Liver (tissue), 9 donors: ENCODE measurements around the gene CEP295NL. TPM values are rescaled to one million over a fixed set of nuclear protein-coding genes. Genes with fewer than 3 reads are reported as not detected.

Experiments
- DNase-seq: peaks from one replicate; pipeline ENCODE4 v3.0.0-alpha.2; 2017; ENCODE audit warnings: low spot score
- H3K27ac ChIP-seq, 2 donors: one replicate each; pipeline ENCODE4 v1.7.0; 2013; ENCODE audit warnings: inconsistent platforms in 2 of 2, low read length in 2 of 2, control low read depth in 1 of 2, low read depth in 1 of 2, mild to moderate bottlenecking in 1 of 2
- H3K27me3 ChIP-seq, 4 donors: one replicate each; pipeline versions ENCODE4 v1.6.1 to v1.7.0; 2013; ENCODE audit warnings: low read length in 3 of 4, inconsistent platforms in 1 of 4, mild to moderate bottlenecking in 1 of 4, moderate library complexity in 1 of 4; ENCODE audit not compliant: control insufficient read depth in 4 of 4, insufficient read depth in 4 of 4
- H3K36me3 ChIP-seq, 4 donors: one replicate each; pipeline versions ENCODE4 v1.6.1 to v1.7.0; 2013; ENCODE audit warnings: low read length in 3 of 4, mild to moderate bottlenecking in 3 of 4, low read depth in 1 of 4, moderate library complexity in 1 of 4; ENCODE audit not compliant: control insufficient read depth in 4 of 4, insufficient read depth in 3 of 4
- H3K4me1 ChIP-seq, 4 donors: one replicate each; pipeline versions ENCODE4 v1.6.1 to v1.7.0; 2013; ENCODE audit warnings: low read length in 3 of 4, mild to moderate bottlenecking in 3 of 4, moderate library complexity in 1 of 4; ENCODE audit not compliant: control insufficient read depth in 4 of 4, insufficient read depth in 4 of 4
- H3K4me3 ChIP-seq, 3 donors: one replicate each; pipeline versions ENCODE4 v1.6.1 to v1.7.0; 2013; ENCODE audit warnings: low read length in 3 of 3, control low read depth in 1 of 3, low read depth in 1 of 3, mild to moderate bottlenecking in 1 of 3
- H3K9ac ChIP-seq, 2 donors: one replicate each; pipeline ENCODE4 v1.7.0; 2013; ENCODE audit warnings: low read length in 2 of 2, mild to moderate bottlenecking in 2 of 2, moderate library complexity in 2 of 2, control low read depth in 1 of 2, low read depth in 1 of 2
- H3K9me3 ChIP-seq, 4 donors: one replicate each; pipeline versions ENCODE4 v1.6.1 to v1.7.0; 2013; ENCODE audit warnings: low read length in 3 of 4; ENCODE audit not compliant: control insufficient read depth in 4 of 4
- EGR1 ChIP-seq, 2 donors: IDR thresholded peaks; 2 replicates each; pipeline ENCODE4 v1.6.1; 2016 to 2018; ENCODE audit warnings: antibody characterized with exemption in 2 of 2, low read depth in 2 of 2
- FOXA2 ChIP-seq: IDR thresholded peaks from 2 replicates; pipeline ENCODE4 v1.6.1; 2016; ENCODE audit warnings: antibody characterized with exemption
- JUND ChIP-seq, 2 donors: IDR thresholded peaks; 2 replicates each; pipeline ENCODE4 v1.6.1; 2016; ENCODE audit warnings: antibody characterized with exemption in 2 of 2
- NR2F2 ChIP-seq: IDR thresholded peaks from 2 replicates; pipeline ENCODE4 v1.6.1; 2016; ENCODE audit warnings: antibody characterized with exemption
- RAD21 ChIP-seq, 2 donors: IDR thresholded peaks; 2 replicates each; pipeline ENCODE4 v1.6.1; 2016; ENCODE audit warnings: antibody characterized with exemption in 2 of 2, mild to moderate bottlenecking in 2 of 2
- TAF1 ChIP-seq: conservative IDR thresholded peaks from 2 replicates; pipeline ENCODE4 v1.6.1; 2016; ENCODE audit warnings: antibody characterized with exemption, mild to moderate bottlenecking
- YY1 ChIP-seq: IDR thresholded peaks from 2 replicates; pipeline ENCODE4 v1.6.1; 2016; ENCODE audit warnings: antibody characterized with exemption, mild to moderate bottlenecking
- WGBS: extraction: QIAGEN DNeasy Blood & Tissue Kit; methylation state at CpG from one replicate; pipeline ENCODE4 v1.1.7; 2013; 5-methylcytosine and 5-hydroxymethylcytosine counted together
- polyA plus RNA-seq, 2 donors: library from polyadenylated mRNA; stranded (reverse) in 1 of 2; unstranded in 1 of 2; fragments of 200-250 nt in 1 of 2; fragments of >200 nt in 1 of 2; fragmentation: Nextera tagmentation in 1 of 2; extraction: Ambion mirVana in 1 of 2; gene quantifications; one replicate each; pipeline versions ENCODE4 v1.2.1 to v1.2.3, GENCODE V29; 2013 to 2015
- total RNA-seq, 2 donors: library from RNA; depleted of rRNA; stranded (reverse); fragments of >200 nt; gene quantifications; one replicate each; pipeline ENCODE4 v1.2.3, GENCODE V29; 2014
- TF ChIP-seq, protein P1 (sequence below): IDR thresholded peaks from 2 replicates; pipeline ENCODE4 v1.6.1; 2016; ENCODE audit warnings: antibody characterized with exemption
- TF ChIP-seq, protein P2 (sequence below): IDR thresholded peaks from 2 replicates; pipeline ENCODE4 v1.6.1; 2016; ENCODE audit warnings: antibody characterized with exemption, mild to moderate bottlenecking
- TF ChIP-seq, protein P3 (sequence below): IDR thresholded peaks from 2 replicates; pipeline ENCODE4 v1.6.1; 2016; ENCODE audit warnings: antibody characterized with exemption
- TF ChIP-seq, protein P4 (sequence below): IDR thresholded peaks from 2 replicates; pipeline ENCODE4 v1.6.1; 2016; ENCODE audit warnings: antibody characterized with exemption
- TF ChIP-seq, protein P5 (sequence below): fragments of 150-350 bp; IDR thresholded peaks from 2 replicates; pipeline ENCODE4 v1.5.1; 2017; ENCODE audit warnings: improper control_type of control experiment, low read depth, low read length; ENCODE audit not compliant: missing input control
- donor health status: healthy.
- donor health status: healthy.
- donor health status: healthy.
- donor health status: healthy.
- donor health status: healthy.

The CEP295NL gene
- total and polyA plus RNA-seq, 4 donors, result 0.28 to 1.0 TPM; not detected in 2

DNA sequence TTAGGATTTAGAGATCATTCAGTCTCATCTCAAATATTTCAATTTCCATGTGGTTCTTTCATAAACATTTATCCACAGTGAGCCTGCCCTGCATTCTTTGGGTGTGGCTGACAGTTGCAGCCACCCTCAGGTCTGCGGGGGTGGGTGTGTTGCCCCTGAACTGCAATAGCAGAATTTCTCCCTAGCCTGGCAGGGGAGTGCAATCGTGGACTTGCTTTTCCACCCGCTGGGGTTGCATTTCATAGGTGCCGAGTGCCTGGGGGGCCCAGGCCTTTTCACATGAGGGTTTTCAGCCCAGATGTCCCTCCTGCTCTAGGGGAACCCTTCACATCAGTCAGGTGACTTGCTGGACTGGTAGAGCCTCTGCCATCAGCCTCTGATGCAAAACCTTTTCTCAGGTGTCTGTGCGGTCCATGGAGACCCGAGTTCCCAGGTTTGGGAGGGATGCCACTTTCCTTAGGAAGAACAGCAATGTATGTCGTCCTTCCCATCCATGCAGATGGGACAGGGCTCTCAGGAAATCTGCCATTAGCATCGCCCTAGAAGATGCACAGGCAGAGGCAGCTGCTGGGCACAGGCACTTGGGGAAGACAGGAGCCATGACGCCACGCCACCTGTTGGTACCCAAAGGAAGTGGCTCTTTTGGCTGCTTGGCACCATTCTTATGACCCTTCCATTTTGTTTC, 60.0 kb downstream of the CEP295NL start:
- peak; percentile 41 for DNase-seq
- no peak overlapping the region for H3K27ac ChIP-seq
- 85% methylated on average over 10 of the region's 10 CpGs for WGBS

More for the DNA sequence above, 60.0 kb downstream of the CEP295NL start:
- TF ChIP-seq, protein P1, sequence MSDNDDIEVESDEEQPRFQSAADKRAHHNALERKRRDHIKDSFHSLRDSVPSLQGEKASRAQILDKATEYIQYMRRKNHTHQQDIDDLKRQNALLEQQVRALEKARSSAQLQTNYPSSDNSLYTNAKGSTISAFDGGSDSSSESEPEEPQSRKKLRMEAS, result no peak
- TF ChIP-seq NR2F2, result no peak
- no peak for TF ChIP-seq FOXA2
- TF ChIP-seq TAF1, result no peak
- no peak for TF ChIP-seq EGR1 (IDR thresholded peaks at IDR 0.05; ENCODE audit: low read depth in 2 of 2)
- TF ChIP-seq, protein P2, sequence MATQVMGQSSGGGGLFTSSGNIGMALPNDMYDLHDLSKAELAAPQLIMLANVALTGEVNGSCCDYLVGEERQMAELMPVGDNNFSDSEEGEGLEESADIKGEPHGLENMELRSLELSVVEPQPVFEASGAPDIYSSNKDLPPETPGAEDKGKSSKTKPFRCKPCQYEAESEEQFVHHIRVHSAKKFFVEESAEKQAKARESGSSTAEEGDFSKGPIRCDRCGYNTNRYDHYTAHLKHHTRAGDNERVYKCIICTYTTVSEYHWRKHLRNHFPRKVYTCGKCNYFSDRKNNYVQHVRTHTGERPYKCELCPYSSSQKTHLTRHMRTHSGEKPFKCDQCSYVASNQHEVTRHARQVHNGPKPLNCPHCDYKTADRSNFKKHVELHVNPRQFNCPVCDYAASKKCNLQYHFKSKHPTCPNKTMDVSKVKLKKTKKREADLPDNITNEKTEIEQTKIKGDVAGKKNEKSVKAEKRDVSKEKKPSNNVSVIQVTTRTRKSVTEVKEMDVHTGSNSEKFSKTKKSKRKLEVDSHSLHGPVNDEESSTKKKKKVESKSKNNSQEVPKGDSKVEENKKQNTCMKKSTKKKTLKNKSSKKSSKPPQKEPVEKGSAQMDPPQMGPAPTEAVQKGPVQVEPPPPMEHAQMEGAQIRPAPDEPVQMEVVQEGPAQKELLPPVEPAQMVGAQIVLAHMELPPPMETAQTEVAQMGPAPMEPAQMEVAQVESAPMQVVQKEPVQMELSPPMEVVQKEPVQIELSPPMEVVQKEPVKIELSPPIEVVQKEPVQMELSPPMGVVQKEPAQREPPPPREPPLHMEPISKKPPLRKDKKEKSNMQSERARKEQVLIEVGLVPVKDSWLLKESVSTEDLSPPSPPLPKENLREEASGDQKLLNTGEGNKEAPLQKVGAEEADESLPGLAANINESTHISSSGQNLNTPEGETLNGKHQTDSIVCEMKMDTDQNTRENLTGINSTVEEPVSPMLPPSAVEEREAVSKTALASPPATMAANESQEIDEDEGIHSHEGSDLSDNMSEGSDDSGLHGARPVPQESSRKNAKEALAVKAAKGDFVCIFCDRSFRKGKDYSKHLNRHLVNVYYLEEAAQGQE, result no peak
- no peak for TF ChIP-seq JUND (IDR thresholded peaks at IDR 0.05)
- TF ChIP-seq, protein P3, sequence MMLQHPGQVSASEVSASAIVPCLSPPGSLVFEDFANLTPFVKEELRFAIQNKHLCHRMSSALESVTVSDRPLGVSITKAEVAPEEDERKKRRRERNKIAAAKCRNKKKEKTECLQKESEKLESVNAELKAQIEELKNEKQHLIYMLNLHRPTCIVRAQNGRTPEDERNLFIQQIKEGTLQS, result no peak
- TF ChIP-seq, protein P4, sequence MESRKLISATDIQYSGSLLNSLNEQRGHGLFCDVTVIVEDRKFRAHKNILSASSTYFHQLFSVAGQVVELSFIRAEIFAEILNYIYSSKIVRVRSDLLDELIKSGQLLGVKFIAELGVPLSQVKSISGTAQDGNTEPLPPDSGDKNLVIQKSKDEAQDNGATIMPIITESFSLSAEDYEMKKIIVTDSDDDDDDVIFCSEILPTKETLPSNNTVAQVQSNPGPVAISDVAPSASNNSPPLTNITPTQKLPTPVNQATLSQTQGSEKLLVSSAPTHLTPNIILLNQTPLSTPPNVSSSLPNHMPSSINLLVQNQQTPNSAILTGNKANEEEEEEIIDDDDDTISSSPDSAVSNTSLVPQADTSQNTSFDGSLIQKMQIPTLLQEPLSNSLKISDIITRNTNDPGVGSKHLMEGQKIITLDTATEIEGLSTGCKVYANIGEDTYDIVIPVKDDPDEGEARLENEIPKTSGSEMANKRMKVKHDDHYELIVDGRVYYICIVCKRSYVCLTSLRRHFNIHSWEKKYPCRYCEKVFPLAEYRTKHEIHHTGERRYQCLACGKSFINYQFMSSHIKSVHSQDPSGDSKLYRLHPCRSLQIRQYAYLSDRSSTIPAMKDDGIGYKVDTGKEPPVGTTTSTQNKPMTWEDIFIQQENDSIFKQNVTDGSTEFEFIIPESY, result no peak
- TF ChIP-seq RAD21 (IDR thresholded peaks at IDR 0.05), result peak in 1 of 2 donors; percentile 65
- TF ChIP-seq, protein P5, sequence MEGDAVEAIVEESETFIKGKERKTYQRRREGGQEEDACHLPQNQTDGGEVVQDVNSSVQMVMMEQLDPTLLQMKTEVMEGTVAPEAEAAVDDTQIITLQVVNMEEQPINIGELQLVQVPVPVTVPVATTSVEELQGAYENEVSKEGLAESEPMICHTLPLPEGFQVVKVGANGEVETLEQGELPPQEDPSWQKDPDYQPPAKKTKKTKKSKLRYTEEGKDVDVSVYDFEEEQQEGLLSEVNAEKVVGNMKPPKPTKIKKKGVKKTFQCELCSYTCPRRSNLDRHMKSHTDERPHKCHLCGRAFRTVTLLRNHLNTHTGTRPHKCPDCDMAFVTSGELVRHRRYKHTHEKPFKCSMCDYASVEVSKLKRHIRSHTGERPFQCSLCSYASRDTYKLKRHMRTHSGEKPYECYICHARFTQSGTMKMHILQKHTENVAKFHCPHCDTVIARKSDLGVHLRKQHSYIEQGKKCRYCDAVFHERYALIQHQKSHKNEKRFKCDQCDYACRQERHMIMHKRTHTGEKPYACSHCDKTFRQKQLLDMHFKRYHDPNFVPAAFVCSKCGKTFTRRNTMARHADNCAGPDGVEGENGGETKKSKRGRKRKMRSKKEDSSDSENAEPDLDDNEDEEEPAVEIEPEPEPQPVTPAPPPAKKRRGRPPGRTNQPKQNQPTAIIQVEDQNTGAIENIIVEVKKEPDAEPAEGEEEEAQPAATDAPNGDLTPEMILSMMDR, result peak; percentile 31
- no peak for TF ChIP-seq YY1
- H3K4me1 ChIP-seq, result peaks cover 0 to 22% (median 20%) of the 10 kb centered on the region in 4 donors
- H3K9ac ChIP-seq, result no peak overlapping the region
- no peaks in the 10 kb centered on the region for H3K36me3 ChIP-seq
- no peaks in the 10 kb centered on the region for H3K9me3 ChIP-seq
- no peaks in the 10 kb centered on the region for H3K27me3 ChIP-seq
- H3K4me3 ChIP-seq, result no peak overlapping the region
